Fibroblast of skin of right biceps (primary cell): ENCODE data around the gene POLR1A.
A peak's percentile ranks its signal among the peaks of the same experiment; 100 is the strongest.

Experiments used
- DNase-seq: peaks from one replicate; pipeline ENCODE4 v3.0.0-alpha.2; 2013

The POLR1A gene

GRCh38 chr2:86019121-86019520, 86.6 kb downstream of the POLR1A start:
- DNase-seq = no peak

GRCh38 chr2:86017901-86018896, 87.5 kb downstream of the POLR1A start:
- no peak for DNase-seq

GRCh38 chr2:86016581-86016980, 89.1 kb downstream of the POLR1A start:
- DNase-seq = no peak

- DNase-seq = no peak
Measured at GRCh38 chr2:86015699-86016098, 90.0 kb downstream of the POLR1A start.

GRCh38 chr2:86015006-86015405, 90.7 kb downstream of the POLR1A start:
- no peak for DNase-seq

- DNase-seq = no peak
Measured at GRCh38 chr2:86014493-86014892, 91.2 kb downstream of the POLR1A start.

GRCh38 chr2:86012007-86012712, 93.5 kb downstream of the POLR1A start:
- no peak for DNase-seq

GRCh38 chr2:86011449-86011941, 94.2 kb downstream of the POLR1A start:
- DNase-seq = no peak

GRCh38 chr2:86010083-86010482, 95.6 kb downstream of the POLR1A start:
- DNase-seq = no peak

GRCh38 chr2:86006524-86006923, 99.2 kb downstream of the POLR1A start:
- DNase-seq = no peak

GRCh38 chr2:86003967-86004366, 101.7 kb downstream of the POLR1A start:
- no peak for DNase-seq

GRCh38 chr2:86003104-86003503, 102.6 kb downstream of the POLR1A start:
- DNase-seq = no peak

- no peak for DNase-seq
Measured at GRCh38 chr2:86002375-86002774, 103.3 kb downstream of the POLR1A start.

- no peak for DNase-seq
Measured at GRCh38 chr2:86001326-86001725, 104.4 kb downstream of the POLR1A start.

GRCh38 chr2:86000938-86001312, 104.8 kb downstream of the POLR1A start:
- no peak for DNase-seq

- DNase-seq = peak; percentile 64
Measured at GRCh38 chr2:86000131-86000937, 105.4 kb downstream of the POLR1A start.

- peak; percentile 72 for DNase-seq
Measured at GRCh38 chr2:85999061-85999831, 106.4 kb downstream of the POLR1A start.

- peak; percentile 94 for DNase-seq
Measured at GRCh38 chr2:85998071-85998991, 107.4 kb downstream of the POLR1A start.

GRCh38 chr2:85997017-85997970, 108.4 kb downstream of the POLR1A start:
- peak; percentile 81 for DNase-seq

- no peak for DNase-seq
Measured at GRCh38 chr2:85996591-85996990, 109.1 kb downstream of the POLR1A start.
